SH-SY5Y (cell line): ENCODE results near the gene TMEM91.

ENCODE experiments used
- GATA2 ChIP-seq: IDR thresholded peaks from 2 replicates; pipeline ENCODE4 v1.6.1; 2011; ENCODE audit warnings: mild to moderate bottlenecking, low read depth, low read length
- GATA3 ChIP-seq: IDR thresholded peaks from 2 replicates; pipeline ENCODE4 v1.6.1; 2011; ENCODE audit warnings: low read depth, mild to moderate bottlenecking, low read length, moderate library complexity

DNA sequence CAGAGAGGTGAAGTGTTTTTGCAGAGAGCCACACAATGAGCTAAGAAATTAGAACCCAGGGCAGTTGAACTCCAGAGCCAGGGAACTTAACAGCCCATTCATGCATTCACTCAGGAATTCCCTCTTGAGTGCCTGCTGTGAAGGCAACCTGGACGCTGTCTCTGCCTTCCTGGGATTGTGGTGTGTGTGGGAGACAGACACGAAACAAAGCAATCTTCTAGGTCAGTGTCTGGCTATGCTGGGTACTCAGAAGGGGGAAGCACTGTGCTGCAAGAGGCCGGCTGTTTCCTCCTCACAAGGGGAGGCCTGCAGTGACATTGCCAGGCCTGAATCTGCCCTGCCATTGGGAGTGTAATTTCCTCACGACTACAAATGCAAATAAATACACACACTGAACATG lies 30.9 kb downstream of the TMEM91 start:
- no peak for TF ChIP-seq GATA3
- TF ChIP-seq GATA2, result no peak
